CD4-positive, alpha-beta T cell treated with Interleukin-15 for 1 hour (primary cell): ENCODE measurements around the gene HCRTR1.

Experiments used
- DNase-seq: peaks from one replicate; pipeline ENCODE4 v3.0.0-alpha.2; 2020

HCRTR1 gene

GRCh38 chr1:31652891-31653499 is 35.5 kb downstream of the HCRTR1 start:
- DNase-seq = no peak

- no peak for DNase-seq
Observed at GRCh38 chr1:31653717-31654473, 36.4 kb downstream of the HCRTR1 start.

GRCh38 chr1:31654474-31654776 is 36.9 kb downstream of the HCRTR1 start:
- no peak for DNase-seq

GRCh38 chr1:31655104-31655503 is 37.6 kb downstream of the HCRTR1 start:
- DNase-seq = no peak

GRCh38 chr1:31655756-31656155 is 38.3 kb downstream of the HCRTR1 start:
- no peak for DNase-seq

GRCh38 chr1:31657020-31657804 is 39.7 kb downstream of the HCRTR1 start:
- no peak for DNase-seq

GRCh38 chr1:31657972-31658510 is 40.6 kb downstream of the HCRTR1 start:
- DNase-seq = no peak

- DNase-seq = no peak
Observed at GRCh38 chr1:31658721-31659120, 41.2 kb downstream of the HCRTR1 start.

- no peak for DNase-seq
Observed at GRCh38 chr1:31659889-31660288, 42.4 kb downstream of the HCRTR1 start.

GRCh38 chr1:31660871-31661455 is 43.5 kb downstream of the HCRTR1 start:
- DNase-seq = no peak

GRCh38 chr1:31661856-31662255 is 44.4 kb downstream of the HCRTR1 start:
- DNase-seq = no peak

- no peak for DNase-seq
Observed at GRCh38 chr1:31662463-31662862, 45.0 kb downstream of the HCRTR1 start.

- peak; percentile 46 for DNase-seq
Observed at GRCh38 chr1:31663622-31664452, 46.3 kb downstream of the HCRTR1 start.

GRCh38 chr1:31664528-31664927 is 47.0 kb downstream of the HCRTR1 start:
- DNase-seq = no peak

- DNase-seq = no peak
Observed at GRCh38 chr1:31665234-31665878, 47.9 kb downstream of the HCRTR1 start.

GRCh38 chr1:31666263-31666963 is 48.9 kb downstream of the HCRTR1 start:
- DNase-seq = no peak

- no peak for DNase-seq
Observed at GRCh38 chr1:31667065-31667785, 49.7 kb downstream of the HCRTR1 start.

GRCh38 chr1:31668303-31668883 is 50.9 kb downstream of the HCRTR1 start:
- no peak for DNase-seq

GRCh38 chr1:31669433-31669785 is 51.9 kb downstream of the HCRTR1 start:
- no peak for DNase-seq
